HCT116 (cell line): ENCODE data around the gene BCAR3. TPM values are rescaled to one million over a fixed set of nuclear protein-coding genes. Genes with fewer than 3 reads are reported as not detected.

ENCODE experiments used
- ATAC-seq: fragments of 200-7000 bp; cut with Tn5 transposase; 2 replicates; pipeline ENCODE4 v1.9.1; 2020; ENCODE audit warnings: mild to moderate bottlenecking, moderate library complexity
- BruUV-seq: library from RNA; stranded (reverse); fragments of 400-500 nt; replicated peaks from 2 replicates; lab custom pipeline; 2021; lab: Mats Ljungman, UMichigan
- CTCF ChIA-PET: fragments of 300-600 bp; sonication (Branson Sonifier 250); formaldehyde crosslinking; loops from one replicate; lab custom pipeline; 2021; ENCODE audit warnings: antibody characterized with exemption; lab: Charles Lee
- POLR2A ChIA-PET: fragments of 300-600, 350-600 bp; sonication (Branson Sonifier 250); formaldehyde crosslinking; loops from one replicate; lab custom pipeline; 2021; ENCODE audit warnings: antibody characterized with exemption; lab: Charles Lee
- RAD21 ChIA-PET, 2 experiments: fragments of 300-600 bp; sonication (Branson Sonifier 250); formaldehyde crosslinking; loops; one replicate each; lab custom pipeline; 2023; ENCODE audit warnings: low total read pairs in 2 of 2; ENCODE audit not compliant: uncharacterized antibody in 2 of 2, unreplicated experiment in 2 of 2, low non-redundant PET in 1 of 2; lab: Charles Lee
- DNase-seq: peaks from one replicate; pipeline ENCODE4 v3.0.0-alpha.2; 2010; ENCODE audit warnings: low read depth, low spot score
- H2AFZ ChIP-seq: fragments of 200-600 bp; shearing (Covaris generic), sonication (generic); 2 replicates; pipeline ENCODE4 v1.6.1; 2017; ENCODE audit warnings: low read depth, mixed run types, mixed read lengths, antibody characterized with exemption, low read length; ENCODE audit not compliant: poor library complexity, severe bottlenecking
- H3K27ac ChIP-seq: 2 replicates; pipeline ENCODE4 v1.5.1; 2012; ENCODE audit warnings: low read depth, low read length
- H3K27me3 ChIP-seq: fragments of 200-600 bp; sonication (generic); 2 replicates; pipeline ENCODE4 v1.6.1; 2016; ENCODE audit warnings: mixed run types, low read length, mixed read lengths; ENCODE audit not compliant: insufficient read depth
- H3K36me3 ChIP-seq, 2 experiments: fragments of 200-500 bp in 1 of 2; fragments of 200-600 bp in 1 of 2; sonication (Bioruptor generic) in 1 of 2; sonication (generic) in 1 of 2; 2 replicates each; pipeline versions ENCODE4 v1.5.1 to v1.6.1; 2014 to 2016; ENCODE audit warnings: low read length in 2 of 2, inconsistent platforms in 1 of 2, mixed read lengths in 1 of 2, mixed run types in 1 of 2; ENCODE audit not compliant: insufficient read depth in 2 of 2, control insufficient read depth in 1 of 2
- H3K4me1 ChIP-seq, 2 experiments: fragments of 200-600 bp in 1 of 2; sonication (generic) in 1 of 2; 2 replicates each; pipeline versions ENCODE4 v1.5.1 to v1.6.1; 2012 to 2017; ENCODE audit warnings: low read length in 2 of 2, inconsistent platforms in 1 of 2, mild to moderate bottlenecking in 1 of 2, mixed read lengths in 1 of 2, mixed run types in 1 of 2, moderate library complexity in 1 of 2; ENCODE audit not compliant: insufficient read depth in 2 of 2, control insufficient read depth in 1 of 2
- H3K4me2 ChIP-seq: fragments of 200-600 bp; sonication (generic); 2 replicates; pipeline ENCODE4 v1.6.1; 2017; ENCODE audit warnings: mixed run types, low read length, mixed read lengths
- H3K4me3 ChIP-seq, 2 experiments: fragments of 200-600 bp in 1 of 2; sonication (generic) in 1 of 2; replicated peaks in 1 of 2; 2 replicates each; pipeline ENCODE4 v1.5.1; 2011 to 2016; ENCODE audit warnings: low read length in 2 of 2, control low read depth in 1 of 2, low read depth in 1 of 2, mild to moderate bottlenecking in 1 of 2, mixed read lengths in 1 of 2, mixed run types in 1 of 2
- H3K79me2 ChIP-seq: fragments of 200-600 bp; sonication (generic); 2 replicates; pipeline ENCODE4 v1.6.1; 2017; ENCODE audit warnings: mild to moderate bottlenecking, mixed run types, low read length, moderate library complexity, mixed read lengths; ENCODE audit not compliant: insufficient read depth
- H3K9ac ChIP-seq: fragments of 200-600 bp; sonication (generic); 2 replicates; pipeline ENCODE4 v1.6.1; 2016; ENCODE audit warnings: low read length, mixed read lengths
- H3K9me2 ChIP-seq: fragments of 200-600 bp; sonication (generic), shearing (Covaris generic); 2 replicates; pipeline ENCODE4 v1.6.1; 2017; ENCODE audit warnings: mixed run types, mild to moderate bottlenecking, moderate library complexity; ENCODE audit not compliant: insufficient read depth
- H3K9me3 ChIP-seq, 2 experiments: fragments of 200-500 bp in 1 of 2; fragments of 200-600 bp in 1 of 2; sonication (Bioruptor generic) in 1 of 2; sonication (generic) in 1 of 2; 2 replicates each; pipeline ENCODE4 v1.6.1; 2014 to 2017; ENCODE audit warnings: low read length in 2 of 2, mixed read lengths in 2 of 2, inconsistent platforms in 1 of 2, low read depth in 1 of 2, mild to moderate bottlenecking in 1 of 2, mixed run types in 1 of 2, moderate library complexity in 1 of 2; ENCODE audit not compliant: control insufficient read depth in 1 of 2, insufficient read depth in 1 of 2
- H4K20me1 ChIP-seq: fragments of 200-600 bp; sonication (generic), shearing (Covaris generic); 2 replicates; pipeline ENCODE4 v1.6.1; 2017; ENCODE audit warnings: mixed run types, mild to moderate bottlenecking, moderate library complexity; ENCODE audit not compliant: insufficient read depth
- EZH2phosphoT487 ChIP-seq: fragments of 200-600 bp; IDR thresholded peaks from 2 replicates; pipeline ENCODE4 v1.6.1; 2018; ENCODE audit warnings: antibody characterized with exemption, borderline replicate concordance
- REST ChIP-seq: IDR thresholded peaks from 2 replicates; pipeline ENCODE4 v1.6.1; 2012; ENCODE audit warnings: low read depth
- SP1 ChIP-seq: IDR thresholded peaks from 2 replicates; pipeline ENCODE4 v1.6.1; 2012; ENCODE audit warnings: low read depth
- SRF ChIP-seq: IDR thresholded peaks from 2 replicates; pipeline ENCODE4 v1.6.1; 2012; ENCODE audit warnings: low read depth
- ZFX ChIP-seq: fragments of 450-650 bp; IDR thresholded peaks from 2 replicates; pipeline ENCODE4 v1.6.1; 2017
- ZNF274 ChIP-seq: fragments of 200-500 bp; sonication (Bioruptor generic); IDR thresholded peaks from 2 replicates; pipeline ENCODE4 v1.6.1; 2014; ENCODE audit warnings: mild to moderate bottlenecking, low read depth, low read length, inconsistent platforms
- intact Hi-C: fragments of 100-400 bp; cut with micrococcal nuclease; formaldehyde crosslinking; loops from 2 replicates; pipeline ENCODE4 v1.10.0; 2022
- total RNA-seq: library from RNA; stranded (reverse); gene quantifications from one replicate; pipeline ENCODE4 v1.2.1, GENCODE V29; 2021; ENCODE audit not compliant: unreplicated experiment

BCAR3 gene
- total RNA-seq, 1 experiment from 2014 or later, result 24.5 TPM

- no peak overlapping the region for H3K4me3 ChIP-seq
- no TSS peak for BruUV-seq
- intact Hi-C loops, result no loop called here
- peaks cover 1% of the 10 kb centered on the region; the same call in 1 of the 2 replicates for H4K20me1 ChIP-seq
- DNase-seq, result no peak
- H3K9me2 ChIP-seq, result no peaks in the 10 kb centered on the region
- no peak for ATAC-seq
- no peak overlapping the region for H3K4me2 ChIP-seq
- H3K9ac ChIP-seq, result no peak overlapping the region
- no peak overlapping the region for H3K27ac ChIP-seq
- POLR2A ChIA-PET, result no interaction called here
- RAD21 ChIA-PET, result interaction anchor here in 1 of 2 experiments (1.1 kb wide), 1 partner anchor 224 kb away, joined by 3 read pairs; no protein-coding TSS in a partner anchor
- H2AFZ ChIP-seq, result no peak overlapping the region
- H3K27me3 ChIP-seq, result no peaks in the 10 kb centered on the region
- no peak for TF ChIP-seq ZNF274
- TF ChIP-seq REST, result no peak
- TF ChIP-seq SRF, result no peak
- TF ChIP-seq EZH2phosphoT487, result no peak
- TF ChIP-seq ZFX, result no peak
- TF ChIP-seq SP1, result no peak
- H3K9me3 ChIP-seq, result no peaks in the 10 kb centered on the region
- CTCF ChIA-PET, result interaction anchor here (1.1 to 1.7 kb wide), 3 partner anchors 9 to 316 kb away, joined by 3 to 11 read pairs (median 10); no protein-coding TSS in a partner anchor
- peaks cover 96% of the 10 kb centered on the region for H3K79me2 ChIP-seq
- no peaks in the 10 kb centered on the region; a peak in 1 of 4 replicates for H3K36me3 ChIP-seq
- H3K4me1 ChIP-seq, result peaks cover 64 to 98% of the 10 kb centered on the region in 2 experiments
These were observed 61.3 kb downstream of the BCAR3 start for GRCh38 chr1:93620172-93620840.
